Liver (tissue), 9 donors: ENCODE results near the gene RGL2. TPM values are rescaled to one million over a fixed set of nuclear protein-coding genes. Genes with fewer than 3 reads are reported as not detected.
A peak's percentile ranks its signal among the peaks of the same experiment; 100 is the strongest.

Experiments
- DNase-seq: peaks from one replicate; pipeline ENCODE4 v3.0.0-alpha.2; 2017; ENCODE audit warnings: low spot score
- H3K27ac ChIP-seq, 2 donors: one replicate each; pipeline ENCODE4 v1.7.0; 2013; ENCODE audit warnings: inconsistent platforms in 2 of 2, low read length in 2 of 2, control low read depth in 1 of 2, low read depth in 1 of 2, mild to moderate bottlenecking in 1 of 2
- H3K27me3 ChIP-seq, 4 donors: one replicate each; pipeline versions ENCODE4 v1.6.1 to v1.7.0; 2013; ENCODE audit warnings: low read length in 3 of 4, inconsistent platforms in 1 of 4, mild to moderate bottlenecking in 1 of 4, moderate library complexity in 1 of 4; ENCODE audit not compliant: control insufficient read depth in 4 of 4, insufficient read depth in 4 of 4
- H3K36me3 ChIP-seq, 4 donors: one replicate each; pipeline versions ENCODE4 v1.6.1 to v1.7.0; 2013; ENCODE audit warnings: low read length in 3 of 4, mild to moderate bottlenecking in 3 of 4, low read depth in 1 of 4, moderate library complexity in 1 of 4; ENCODE audit not compliant: control insufficient read depth in 4 of 4, insufficient read depth in 3 of 4
- H3K4me1 ChIP-seq, 4 donors: one replicate each; pipeline versions ENCODE4 v1.6.1 to v1.7.0; 2013; ENCODE audit warnings: low read length in 3 of 4, mild to moderate bottlenecking in 3 of 4, moderate library complexity in 1 of 4; ENCODE audit not compliant: control insufficient read depth in 4 of 4, insufficient read depth in 4 of 4
- H3K4me3 ChIP-seq, 3 donors: one replicate each; pipeline versions ENCODE4 v1.6.1 to v1.7.0; 2013; ENCODE audit warnings: low read length in 3 of 3, control low read depth in 1 of 3, low read depth in 1 of 3, mild to moderate bottlenecking in 1 of 3
- H3K9ac ChIP-seq, 2 donors: one replicate each; pipeline ENCODE4 v1.7.0; 2013; ENCODE audit warnings: low read length in 2 of 2, mild to moderate bottlenecking in 2 of 2, moderate library complexity in 2 of 2, control low read depth in 1 of 2, low read depth in 1 of 2
- H3K9me3 ChIP-seq, 4 donors: one replicate each; pipeline versions ENCODE4 v1.6.1 to v1.7.0; 2013; ENCODE audit warnings: low read length in 3 of 4; ENCODE audit not compliant: control insufficient read depth in 4 of 4
- ATF3 ChIP-seq: IDR thresholded peaks from 2 replicates; pipeline ENCODE4 v1.6.1; 2016; ENCODE audit warnings: antibody characterized with exemption
- CTCF ChIP-seq: fragments of 150-350 bp; IDR thresholded peaks from 2 replicates; pipeline ENCODE4 v1.5.1; 2017; ENCODE audit warnings: improper control_type of control experiment, low read depth, low read length; ENCODE audit not compliant: missing input control
- EGR1 ChIP-seq, 2 donors: IDR thresholded peaks; 2 replicates each; pipeline ENCODE4 v1.6.1; 2016 to 2018; ENCODE audit warnings: antibody characterized with exemption in 2 of 2, low read depth in 2 of 2
- FOXA1 ChIP-seq: IDR thresholded peaks from 2 replicates; pipeline ENCODE4 v1.6.1; 2016; ENCODE audit warnings: antibody characterized with exemption
- GABPA ChIP-seq, 2 donors: IDR thresholded peaks in 1 of 2; conservative IDR thresholded peaks in 1 of 2; 2 replicates each; pipeline ENCODE4 v1.6.1; 2016; ENCODE audit warnings: antibody characterized with exemption in 2 of 2, mild to moderate bottlenecking in 1 of 2, moderate library complexity in 1 of 2
- HNF4A ChIP-seq, 2 donors: conservative IDR thresholded peaks; 2 replicates each; pipeline ENCODE4 v1.6.1; 2016; ENCODE audit warnings: antibody characterized with exemption in 2 of 2, mild to moderate bottlenecking in 2 of 2
- HNF4G ChIP-seq: IDR thresholded peaks from 2 replicates; pipeline ENCODE4 v1.6.1; 2016; ENCODE audit warnings: antibody characterized with exemption
- JUND ChIP-seq, 2 donors: IDR thresholded peaks; 2 replicates each; pipeline ENCODE4 v1.6.1; 2016; ENCODE audit warnings: antibody characterized with exemption in 2 of 2
- MAX ChIP-seq: IDR thresholded peaks from 2 replicates; pipeline ENCODE4 v1.6.1; 2016; ENCODE audit warnings: antibody characterized with exemption
- NR2F2 ChIP-seq: IDR thresholded peaks from 2 replicates; pipeline ENCODE4 v1.6.1; 2016; ENCODE audit warnings: antibody characterized with exemption
- RAD21 ChIP-seq, 2 donors: IDR thresholded peaks; 2 replicates each; pipeline ENCODE4 v1.6.1; 2016; ENCODE audit warnings: antibody characterized with exemption in 2 of 2, mild to moderate bottlenecking in 2 of 2
- REST ChIP-seq: IDR thresholded peaks from 2 replicates; pipeline ENCODE4 v1.6.1; 2016; ENCODE audit warnings: antibody characterized with exemption, mild to moderate bottlenecking
- RXRA ChIP-seq, 2 donors: IDR thresholded peaks; 2 replicates each; pipeline ENCODE4 v1.6.1; 2017 to 2018; ENCODE audit warnings: antibody characterized with exemption in 2 of 2, mild to moderate bottlenecking in 1 of 2
- SP1 ChIP-seq: IDR thresholded peaks from 2 replicates; pipeline ENCODE4 v1.6.1; 2018; ENCODE audit warnings: antibody characterized with exemption, mild to moderate bottlenecking
- TAF1 ChIP-seq: conservative IDR thresholded peaks from 2 replicates; pipeline ENCODE4 v1.6.1; 2016; ENCODE audit warnings: antibody characterized with exemption, mild to moderate bottlenecking
- YY1 ChIP-seq: IDR thresholded peaks from 2 replicates; pipeline ENCODE4 v1.6.1; 2016; ENCODE audit warnings: antibody characterized with exemption, mild to moderate bottlenecking
- WGBS: extraction: QIAGEN DNeasy Blood & Tissue Kit; methylation state at CpG from one replicate; pipeline ENCODE4 v1.1.7; 2013; 5-methylcytosine and 5-hydroxymethylcytosine counted together
- polyA plus RNA-seq, 2 donors: library from polyadenylated mRNA; stranded (reverse) in 1 of 2; unstranded in 1 of 2; fragments of 200-250 nt in 1 of 2; fragments of >200 nt in 1 of 2; fragmentation: Nextera tagmentation in 1 of 2; extraction: Ambion mirVana in 1 of 2; gene quantifications; one replicate each; pipeline versions ENCODE4 v1.2.1 to v1.2.3, GENCODE V29; 2013 to 2015
- total RNA-seq, 2 donors: library from RNA; depleted of rRNA; stranded (reverse); fragments of >200 nt; gene quantifications; one replicate each; pipeline ENCODE4 v1.2.3, GENCODE V29; 2014
- donor health status: healthy.
- donor health status: healthy.
- donor health status: healthy.
- donor health status: healthy.
- donor health status: healthy.

RGL2 gene
- total and polyA plus RNA-seq, 4 donors, result 16.7 to 22.8 (median 17.3) TPM

- 94% methylated on average over 16 of the region's 16 CpGs for WGBS
- TF ChIP-seq FOXA1, result no peak
- TF ChIP-seq GABPA (IDR thresholded peaks at IDR 0.05 in 1 of 2, conservative IDR thresholded peaks at IDR 0.05 in 1 of 2), result no peak
- TF ChIP-seq RAD21 (IDR thresholded peaks at IDR 0.05), result no peak
- TF ChIP-seq NR2F2, result no peak
- TF ChIP-seq TAF1, result no peak
- TF ChIP-seq YY1, result no peak
- no peak for TF ChIP-seq SP1
- no peak for TF ChIP-seq CTCF
- no peak for TF ChIP-seq MAX
- no peak for TF ChIP-seq ATF3
- TF ChIP-seq REST, result no peak
- no peak for TF ChIP-seq RXRA (IDR thresholded peaks at IDR 0.05)
- no peaks in the 10 kb centered on the region for H3K27me3 ChIP-seq
- no peak for DNase-seq
- H3K36me3 ChIP-seq, result peaks cover 7 to 38% (median 15%) of the 10 kb centered on the region in 4 donors
- H3K9ac ChIP-seq, result no peak overlapping the region
- no peaks in the 10 kb centered on the region for H3K9me3 ChIP-seq
- peaks cover 14 to 39% (median 30%) of the 10 kb centered on the region in 4 donors for H3K4me1 ChIP-seq
- no peak overlapping the region for H3K27ac ChIP-seq
- no peak overlapping the region for H3K4me3 ChIP-seq
Measured at GRCh38 chr6:33292996-33293682, 5.6 kb downstream of the RGL2 start.

- Histone ChIP-seq H3K27ac (no peak overlapping the region), H3K27me3 (no peaks in the 10 kb centered on the region), H3K9ac (no peak overlapping the region), H3K36me3 (peaks cover 7 to 47% (median 24%) of the 10 kb centered on the region in 4 donors), H3K9me3 (no peaks in the 10 kb centered on the region), H3K4me1 (peaks cover 10 to 23% (median 20%) of the 10 kb centered on the region in 4 donors), H3K4me3 (peak overlapping the region in 1 of 3 donors; percentile 74)
- WGBS, result 80% methylated on average over 7 of the region's 7 CpGs
- no peak for DNase-seq
- TF ChIP-seq TAF1, result no peak
- no peak for TF ChIP-seq HNF4A (conservative IDR thresholded peaks at IDR 0.05)
- no peak for TF ChIP-seq REST
- TF ChIP-seq YY1, result no peak
- no peak for TF ChIP-seq NR2F2
- TF ChIP-seq FOXA1, result no peak
- no peak for TF ChIP-seq JUND (IDR thresholded peaks at IDR 0.05)
- TF ChIP-seq ATF3, result no peak
- no peak for TF ChIP-seq SP1
- no peak for TF ChIP-seq MAX
- TF ChIP-seq HNF4G, result no peak
- no peak for TF ChIP-seq EGR1 (IDR thresholded peaks at IDR 0.05; ENCODE audit: low read depth in 2 of 2)
- no peak for TF ChIP-seq RXRA (IDR thresholded peaks at IDR 0.05)
Measured at GRCh38 chr6:33290459-33290858, 8.3 kb downstream of the RGL2 start.
